Activated T-helper 9 cell treated with anti-CD3 and anti-CD28 coated beads, Interleukin-2, amount 50 U/mL, for 16 hours (primary cell): ENCODE measurements around the gene COL27A1.

ENCODE experiments used
- DNase-seq: peaks from one replicate; pipeline ENCODE4 v3.0.0-alpha.2; 2020; ENCODE audit warnings: low read depth

The COL27A1 gene

GRCh38 chr9:114272739-114273431 is 117.5 kb downstream of the COL27A1 start:
- no peak for DNase-seq

GRCh38 chr9:114273461-114273881 is 118.1 kb downstream of the COL27A1 start:
- DNase-seq = no peak

GRCh38 chr9:114274217-114274616 is 118.9 kb downstream of the COL27A1 start:
- no peak for DNase-seq

DNA sequence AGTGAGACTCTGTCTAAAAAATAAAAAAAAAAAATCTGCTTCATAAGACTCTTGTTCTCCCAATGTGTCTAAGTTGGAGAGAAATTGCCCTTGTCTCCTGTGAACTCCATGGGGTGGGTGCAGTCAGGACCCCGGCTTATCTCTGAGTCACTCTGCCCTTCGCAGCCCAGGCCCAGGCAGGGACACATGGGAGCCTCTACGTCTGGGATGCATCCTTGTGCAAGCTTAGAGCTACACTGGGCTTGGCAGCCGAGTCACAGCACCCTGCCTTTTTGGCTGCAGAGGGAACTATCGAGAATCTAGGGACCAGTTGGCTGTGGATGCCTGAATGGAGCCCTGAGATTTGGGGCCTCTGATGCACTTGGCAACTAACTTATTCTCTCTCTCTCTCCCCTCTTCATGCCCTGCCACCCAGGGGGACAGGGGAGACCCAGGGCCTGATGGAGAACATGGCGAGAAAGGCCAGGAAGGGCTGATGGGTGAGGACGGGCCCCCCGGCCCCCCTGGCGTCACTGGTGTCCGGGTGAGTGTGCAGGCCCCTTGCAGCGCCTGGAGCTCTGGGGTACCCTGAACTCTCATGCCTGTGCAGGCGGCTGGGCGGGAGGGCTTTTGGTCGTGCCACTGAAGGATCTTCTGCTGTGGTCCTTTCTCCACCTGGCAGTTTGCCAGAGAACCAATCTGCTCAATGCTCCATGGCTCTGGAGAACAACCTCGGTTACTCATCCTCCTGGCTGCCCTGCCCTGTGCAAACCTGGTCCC is 120.1 kb downstream of the COL27A1 start:
- DNase-seq = no peak

GRCh38 chr9:114276908-114277821 is 121.8 kb downstream of the COL27A1 start:
- no peak for DNase-seq

DNA sequence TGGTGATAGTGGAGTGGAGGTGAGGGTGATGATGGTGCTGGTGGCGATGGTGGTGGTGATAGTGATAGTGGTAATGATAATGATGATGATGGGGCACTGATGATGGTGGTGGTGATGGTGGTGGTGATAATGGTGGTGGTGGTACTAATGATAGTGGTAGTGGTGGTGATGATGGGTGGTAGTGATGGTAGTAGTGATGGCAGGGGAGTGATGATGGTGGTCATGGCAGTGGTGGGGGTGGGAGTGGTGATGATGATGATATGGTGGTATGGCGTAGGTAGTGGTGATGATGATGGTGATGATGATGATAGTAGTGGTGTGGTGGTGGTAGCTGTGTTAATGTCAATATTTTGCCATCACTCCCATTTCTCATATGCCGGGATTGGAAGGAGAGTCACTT is 123.0 kb downstream of the COL27A1 start:
- no peak for DNase-seq

DNA sequence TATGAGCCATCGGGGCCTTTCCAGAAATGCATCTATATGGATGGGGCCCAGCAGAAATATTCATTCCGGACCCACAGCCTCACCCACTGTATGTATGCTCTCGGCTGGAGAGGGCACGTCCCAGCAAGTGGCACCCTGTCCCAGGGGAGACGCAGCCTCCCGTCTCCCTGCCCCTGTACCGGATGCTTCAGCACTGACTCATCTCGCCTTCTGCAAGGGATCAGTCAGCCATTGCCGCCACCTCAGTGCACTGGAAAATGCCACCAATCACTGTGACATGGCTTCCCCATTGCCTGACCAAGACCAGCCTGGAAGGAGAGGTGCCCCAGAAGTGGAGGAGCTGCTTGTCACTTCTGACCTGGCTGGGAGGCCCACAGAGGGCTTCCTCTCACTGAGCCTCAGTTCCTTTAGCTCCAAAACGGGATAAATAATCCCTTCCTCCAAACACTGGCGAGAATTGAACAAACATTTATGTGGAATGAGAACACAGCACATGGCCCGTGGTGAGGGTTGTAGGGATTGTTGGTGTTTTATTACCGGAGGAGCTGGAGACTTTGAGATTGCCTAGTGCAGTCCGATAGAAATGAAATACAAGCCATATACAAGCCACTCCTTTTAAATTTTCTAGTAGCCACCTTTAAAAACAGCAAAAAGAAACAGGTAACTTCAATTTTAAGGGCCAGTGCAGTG is 123.7 kb downstream of the COL27A1 start:
- no peak for DNase-seq

DNA sequence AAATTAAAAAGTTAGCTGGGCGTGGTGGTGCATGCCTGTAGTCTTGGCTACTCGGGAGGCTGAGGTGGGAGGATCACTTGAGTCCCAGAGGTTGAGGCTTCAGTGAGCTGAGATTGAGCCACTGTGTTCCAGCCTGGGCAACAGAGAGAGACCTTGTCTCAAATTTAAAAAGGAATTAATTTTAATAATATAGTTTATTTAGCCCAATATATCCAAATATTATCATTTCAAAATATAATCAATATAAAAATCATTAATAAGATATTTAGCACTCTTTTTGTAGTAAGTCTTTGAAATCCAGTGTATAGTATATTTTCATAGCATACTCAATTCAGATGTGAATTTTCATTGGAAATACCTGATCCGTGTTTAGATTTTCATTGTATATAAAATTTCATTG is 124.4 kb downstream of the COL27A1 start:
- DNase-seq = no peak

DNA sequence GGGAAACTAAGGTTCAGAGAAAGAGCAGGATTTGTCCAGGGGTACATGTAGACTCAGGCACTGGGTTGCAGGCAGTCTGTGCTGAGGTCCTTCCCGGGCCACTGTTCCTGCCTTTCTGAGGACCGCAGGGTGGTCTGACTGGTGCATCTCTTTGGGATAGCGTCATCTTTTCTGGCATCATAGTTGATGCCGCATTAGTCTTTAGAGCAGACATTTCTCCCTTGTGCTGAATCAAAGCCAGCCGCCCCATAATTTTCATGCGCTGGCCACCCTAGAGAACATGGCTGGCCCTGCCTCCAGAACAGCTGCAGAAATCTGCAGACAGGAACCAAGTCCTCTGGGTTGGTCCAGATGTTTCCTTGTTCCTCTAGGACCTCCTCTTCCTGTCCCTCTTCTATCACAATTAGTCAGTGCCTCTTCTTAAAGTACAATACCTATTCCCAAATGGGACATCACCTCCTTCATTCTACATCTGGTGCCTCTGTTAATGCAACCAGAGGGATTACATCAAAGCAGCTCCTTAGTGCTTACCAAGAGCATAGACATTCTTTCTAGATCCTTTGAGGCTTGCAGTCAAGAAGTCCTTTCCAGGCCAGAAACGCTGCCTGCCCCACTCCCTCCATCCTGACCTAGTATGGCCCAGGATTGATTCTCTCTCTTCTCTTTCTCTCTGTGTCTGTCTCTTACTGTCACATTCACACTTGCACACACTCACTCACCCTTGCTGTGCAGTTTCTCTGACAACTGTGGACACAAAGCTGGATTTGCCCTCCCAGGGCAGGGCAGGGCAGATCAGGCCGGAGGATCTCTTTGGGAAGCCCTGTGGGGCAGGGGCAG is 125.5 kb downstream of the COL27A1 start:
- no peak for DNase-seq

- DNase-seq = no peak
Measured at GRCh38 chr9:114281473-114282103, 126.3 kb downstream of the COL27A1 start.

- no peak for DNase-seq
Measured at GRCh38 chr9:114282104-114282485, 126.8 kb downstream of the COL27A1 start.

DNA sequence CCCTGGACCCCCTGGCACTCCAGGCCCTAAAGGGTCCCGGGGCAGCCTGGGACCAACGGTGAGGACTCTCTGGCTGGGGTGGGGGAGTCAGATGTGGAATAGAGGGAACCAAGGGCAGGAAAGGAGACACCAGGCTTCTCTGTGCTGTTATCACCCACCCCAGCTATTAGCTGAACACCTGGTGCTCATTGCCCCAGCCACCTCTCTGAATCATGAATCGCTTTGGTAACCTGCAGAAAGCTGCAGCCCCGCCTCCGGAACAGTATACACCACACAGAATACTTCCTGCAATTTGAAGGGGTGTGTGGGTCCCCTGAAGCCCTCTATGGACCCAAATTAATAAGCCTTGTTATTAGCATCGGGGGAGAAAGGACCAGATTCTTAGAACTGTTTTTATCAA is 127.2 kb downstream of the COL27A1 start:
- no peak for DNase-seq

DNA sequence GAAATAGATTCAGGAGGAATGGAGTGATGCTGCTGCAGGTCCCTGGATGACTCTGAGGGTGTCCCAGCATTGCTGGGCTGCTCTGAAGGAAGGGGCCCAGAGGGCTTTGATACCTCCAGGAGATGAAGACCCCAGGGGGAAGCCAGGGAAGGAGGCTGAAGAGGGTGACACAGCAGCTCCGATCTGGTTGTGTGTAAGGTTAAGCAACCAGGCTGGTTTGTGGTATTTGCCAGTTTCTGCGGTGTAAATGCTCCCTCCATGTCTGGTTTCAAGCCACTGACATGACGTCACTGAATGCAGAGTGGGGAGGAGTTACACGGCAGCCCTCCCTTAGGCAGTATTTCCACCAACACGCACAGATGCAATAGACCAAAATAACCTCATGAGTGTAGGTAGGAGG is 127.6 kb downstream of the COL27A1 start:
- DNase-seq = no peak

DNA sequence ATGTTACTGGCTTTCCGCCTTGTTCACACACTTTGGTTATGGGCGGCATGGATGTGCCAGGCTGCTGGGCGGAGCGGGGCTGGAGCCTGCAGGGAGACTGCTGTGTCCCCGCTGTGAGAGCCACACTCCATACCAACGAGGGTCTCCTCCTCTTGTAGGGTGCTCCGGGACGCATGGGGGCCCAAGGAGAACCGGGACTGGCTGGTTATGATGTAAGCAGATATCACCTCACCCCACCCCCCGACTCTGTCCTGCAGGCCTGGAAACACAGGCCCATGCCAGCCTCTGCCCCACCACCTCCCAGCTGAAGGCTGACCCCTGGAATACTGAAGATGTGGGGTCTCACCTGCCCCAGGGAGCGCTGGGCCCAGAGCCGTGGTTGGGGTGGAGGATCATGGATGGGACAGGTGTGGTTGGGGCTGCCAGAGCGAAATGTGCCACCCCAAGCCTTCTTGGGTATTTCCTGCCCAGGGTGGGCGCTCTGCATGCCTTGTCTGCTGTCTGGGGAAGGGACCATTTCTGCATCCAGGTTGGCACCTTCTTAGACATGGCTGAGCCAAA is 128.3 kb downstream of the COL27A1 start:
- DNase-seq = no peak

- no peak for DNase-seq
Measured at GRCh38 chr9:114284316-114285060, 129.2 kb downstream of the COL27A1 start.

DNA sequence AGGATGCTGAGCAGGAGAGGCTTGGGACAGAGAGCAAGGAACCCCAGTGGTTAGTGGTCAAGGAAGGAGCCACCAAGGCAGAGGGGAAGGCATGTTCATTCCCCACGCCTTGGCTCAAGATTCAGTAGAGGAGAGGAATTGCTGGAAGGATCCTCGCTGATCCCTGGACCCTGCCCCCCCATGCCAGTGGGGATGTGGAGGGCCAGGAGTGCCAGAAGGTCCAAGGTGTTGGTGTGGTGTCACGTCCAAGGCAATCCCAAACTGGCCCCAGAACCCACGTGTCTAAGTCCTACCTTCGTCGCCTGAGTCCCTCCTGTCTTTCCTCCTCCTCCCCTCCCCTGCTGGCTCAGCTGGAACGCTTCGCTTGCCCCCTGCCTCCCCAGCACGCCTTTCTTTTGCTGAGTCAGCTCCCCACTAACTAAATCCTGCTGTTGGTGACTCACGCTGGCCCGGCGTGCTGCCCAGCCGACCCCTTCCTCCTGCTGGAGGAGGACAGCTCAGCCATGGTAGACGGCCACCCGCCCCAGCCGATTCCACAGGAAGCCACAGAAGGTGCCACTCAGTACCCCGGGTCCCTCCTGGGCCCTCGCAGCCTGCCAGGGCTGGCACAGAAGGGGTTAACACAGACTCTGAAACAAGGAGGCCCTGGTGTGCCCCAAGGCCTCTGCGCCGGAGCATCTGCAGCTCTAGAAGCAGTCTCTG is 130.0 kb downstream of the COL27A1 start:
- no peak for DNase-seq

GRCh38 chr9:114286146-114286679 is 130.9 kb downstream of the COL27A1 start:
- no peak for DNase-seq

DNA sequence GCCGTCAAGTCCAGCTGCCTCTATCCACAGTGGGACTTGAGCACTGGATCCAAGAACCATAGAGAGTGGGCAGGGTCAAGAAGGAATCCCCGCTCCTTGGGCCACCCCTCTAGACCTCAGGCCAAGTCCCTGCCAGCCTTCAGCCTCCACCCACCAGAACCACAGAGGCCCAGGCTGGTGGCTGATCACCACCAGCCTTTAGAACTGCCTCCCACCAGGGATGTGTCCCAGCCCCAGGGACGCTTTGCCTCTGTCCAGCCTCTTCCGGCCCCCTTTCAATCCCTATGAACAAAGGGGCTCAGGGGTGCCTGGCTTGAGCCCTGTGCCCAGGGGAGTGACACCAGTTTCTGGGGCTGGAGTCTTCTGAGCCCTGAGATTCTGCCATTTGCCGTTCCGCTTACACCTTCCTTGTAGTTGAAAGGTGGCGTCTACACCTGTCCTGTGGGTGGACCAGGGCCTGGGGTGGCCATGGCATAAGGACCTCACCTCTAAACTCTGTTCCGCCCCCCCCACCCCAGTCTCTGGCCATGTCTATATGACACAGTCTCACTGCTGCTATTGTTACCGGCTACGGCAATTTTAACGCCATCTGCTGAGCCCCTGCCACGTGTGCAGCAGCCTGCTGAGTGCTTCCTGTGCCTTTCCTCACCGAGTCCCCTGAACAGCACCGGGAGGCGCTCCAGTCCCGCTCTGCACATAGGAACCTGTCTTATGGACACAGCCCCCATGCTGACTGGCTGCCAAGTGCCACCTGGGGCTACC is 131.8 kb downstream of the COL27A1 start:
- no peak for DNase-seq
